NCI-H2227 (cell line): Measurements from ENCODE around the gene CDKN1B.

Experiments
- DNase-seq: peaks from one replicate; lab custom pipeline; 2025; ENCODE audit not compliant: unreplicated experiment; lab: John Stamatoyannopoulos, UW

Gene CDKN1B

DNA sequence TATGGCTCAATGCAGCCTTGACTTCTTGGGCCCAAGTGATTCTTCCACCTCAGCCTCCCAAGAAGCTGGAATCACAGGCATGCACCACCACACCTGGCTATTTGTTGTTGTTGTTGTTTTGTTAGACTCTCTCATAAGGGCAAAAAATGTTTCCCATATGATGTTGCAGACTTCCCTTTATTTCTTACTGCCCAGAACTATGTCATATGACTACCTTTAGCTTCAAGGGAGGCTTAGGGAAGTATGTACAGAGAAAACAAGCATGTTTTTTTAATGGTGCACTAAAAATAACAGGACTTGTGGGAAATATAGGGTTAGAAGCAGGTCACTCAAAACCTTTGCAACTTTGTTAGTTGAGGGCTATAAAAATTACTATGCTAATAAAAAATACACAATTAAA is 16.9 kb upstream of the CDKN1B start:
- no peak for DNase-seq

DNA sequence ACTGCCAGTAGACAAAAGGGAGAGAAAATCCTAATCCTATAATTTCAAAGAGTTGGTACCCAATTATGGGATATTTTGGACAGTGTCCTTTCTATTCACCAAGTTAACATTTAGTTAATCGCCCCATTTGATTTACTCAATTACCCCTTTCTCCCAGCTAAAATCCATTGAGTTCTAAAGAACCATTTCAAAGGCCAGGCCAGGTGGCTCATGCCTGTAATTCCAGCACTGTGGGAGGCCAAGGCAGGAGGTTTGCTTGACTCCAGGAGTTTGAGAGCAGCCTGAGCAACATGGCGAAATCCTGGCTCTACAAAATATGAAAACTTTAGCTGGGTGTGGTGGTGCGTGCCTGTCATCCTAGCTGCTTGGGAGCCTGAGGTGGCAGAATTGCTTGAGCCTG is 15.7 kb upstream of the CDKN1B start:
- DNase-seq, result peak; percentile 68

DNA sequence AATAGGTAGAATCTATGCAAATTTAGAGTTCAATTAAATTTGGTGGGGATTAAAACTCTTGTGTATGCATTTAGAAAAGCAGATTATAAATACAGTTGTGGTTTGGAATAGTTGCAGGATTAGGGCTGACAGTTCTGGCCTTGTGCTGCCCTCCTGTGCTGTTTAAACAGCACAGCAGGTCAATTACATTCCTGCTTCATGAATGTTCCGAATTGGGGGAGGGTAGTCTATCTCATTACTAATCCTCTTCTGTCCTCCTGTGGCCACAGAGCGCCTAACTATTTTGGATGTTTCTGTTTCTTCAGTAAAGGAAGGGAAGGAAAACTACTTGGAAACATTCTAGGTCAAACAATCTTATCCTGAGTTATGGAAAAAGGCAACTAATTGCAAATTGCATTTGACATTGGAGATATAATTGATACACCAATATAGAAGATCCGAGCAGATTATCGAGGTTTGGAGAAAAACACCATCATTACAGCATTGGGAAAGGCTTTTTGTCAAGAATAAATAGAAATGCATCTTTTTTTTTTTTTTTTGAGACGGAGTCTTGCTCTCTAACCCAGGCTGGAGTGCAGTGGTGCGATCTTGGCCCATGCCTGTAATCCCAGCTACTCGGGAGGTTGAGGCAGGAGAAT is 12.5 kb upstream of the CDKN1B start:
- DNase-seq, result peak; percentile 82

DNA sequence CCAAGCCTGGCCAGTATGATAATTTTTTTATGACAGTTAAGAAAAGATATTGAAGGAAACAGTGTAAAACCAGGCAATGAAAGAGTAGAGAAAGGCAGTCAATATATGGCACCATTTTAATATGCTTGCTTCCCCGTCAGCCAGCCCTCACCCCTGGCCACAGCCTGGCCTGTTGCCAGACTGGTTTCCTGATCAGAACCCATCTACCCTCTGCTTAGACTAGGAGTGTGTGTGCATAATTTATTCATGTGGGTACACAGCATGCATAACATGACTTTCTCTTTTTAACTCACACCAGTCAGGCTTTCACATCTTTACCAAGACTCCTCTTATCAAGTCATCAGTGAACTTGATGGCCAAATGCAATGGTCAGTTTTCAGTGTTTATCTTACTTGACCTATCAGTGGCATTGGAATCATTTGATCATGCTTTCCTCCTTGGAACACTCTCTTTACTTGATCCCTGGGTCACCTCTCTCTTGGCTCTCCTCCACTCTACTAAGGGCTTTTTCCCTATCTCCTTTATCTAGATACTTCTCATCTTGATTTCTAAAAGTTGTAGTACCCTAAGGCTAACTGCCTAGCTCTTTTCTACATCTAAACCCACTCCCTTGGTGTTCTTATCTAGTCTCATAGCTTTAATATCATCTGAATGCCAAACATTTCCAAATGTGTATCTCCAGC is 11.2 kb upstream of the CDKN1B start:
- no peak for DNase-seq

- DNase-seq, result no peak
These were observed 3.3 kb upstream of the CDKN1B start for GRCh38 chr12:12713932-12714275.

- DNase-seq, result peak; percentile 67
These were observed 2.7 kb upstream of the CDKN1B start for GRCh38 chr12:12714276-12715021.

DNA sequence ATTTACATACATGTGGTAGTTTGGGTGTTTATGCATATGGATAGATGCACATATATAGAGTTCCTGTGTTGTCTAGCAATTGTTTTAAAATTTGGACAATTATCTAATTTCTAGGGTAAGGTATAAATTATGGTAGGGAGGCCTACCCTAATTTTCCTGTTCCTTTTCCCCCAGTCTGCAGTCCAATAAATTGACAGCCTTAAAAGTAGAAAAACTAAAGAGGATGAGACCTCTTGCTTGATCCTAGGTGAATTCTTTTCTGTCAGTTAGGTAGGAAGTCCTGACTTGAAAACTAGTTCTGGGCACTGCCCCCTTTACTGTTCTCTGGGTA is 2.1 kb upstream of the CDKN1B start:
- DNase-seq, result no peak

- DNase-seq, result no peak
These were observed 1.6 kb upstream of the CDKN1B start for GRCh38 chr12:12715459-12716150.

DNA sequence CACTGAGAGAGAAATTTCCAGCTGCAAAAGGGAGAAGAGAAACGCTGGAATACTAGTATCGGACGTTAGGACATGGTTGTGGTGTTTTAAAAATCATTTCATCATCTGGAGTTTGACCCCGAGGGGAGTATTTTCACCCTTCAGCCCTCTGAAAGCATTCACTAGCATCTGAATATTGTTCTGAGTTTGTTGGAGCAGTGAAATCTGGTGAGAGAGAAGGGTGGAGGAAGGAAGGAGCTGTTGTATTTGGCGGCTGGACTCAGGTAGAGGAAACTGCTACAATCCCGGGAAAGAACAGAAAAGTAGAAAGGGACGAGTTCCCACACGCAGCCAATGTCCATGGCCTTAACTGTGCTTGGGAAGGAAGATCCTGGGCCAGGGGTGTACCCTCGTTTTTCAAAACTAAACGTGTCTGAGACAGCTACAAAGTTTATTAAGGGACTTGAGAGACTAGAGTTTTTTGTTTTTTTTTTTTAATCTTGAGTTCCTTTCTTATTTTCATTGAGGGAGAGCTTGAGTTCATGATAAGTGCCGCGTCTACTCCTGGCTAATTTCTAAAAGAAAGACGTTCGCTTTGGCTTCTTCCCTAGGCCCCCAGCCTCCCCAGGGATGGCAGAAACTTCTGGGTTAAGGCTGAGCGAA is 896 bp upstream of the CDKN1B start:
- no peak for DNase-seq

DNA sequence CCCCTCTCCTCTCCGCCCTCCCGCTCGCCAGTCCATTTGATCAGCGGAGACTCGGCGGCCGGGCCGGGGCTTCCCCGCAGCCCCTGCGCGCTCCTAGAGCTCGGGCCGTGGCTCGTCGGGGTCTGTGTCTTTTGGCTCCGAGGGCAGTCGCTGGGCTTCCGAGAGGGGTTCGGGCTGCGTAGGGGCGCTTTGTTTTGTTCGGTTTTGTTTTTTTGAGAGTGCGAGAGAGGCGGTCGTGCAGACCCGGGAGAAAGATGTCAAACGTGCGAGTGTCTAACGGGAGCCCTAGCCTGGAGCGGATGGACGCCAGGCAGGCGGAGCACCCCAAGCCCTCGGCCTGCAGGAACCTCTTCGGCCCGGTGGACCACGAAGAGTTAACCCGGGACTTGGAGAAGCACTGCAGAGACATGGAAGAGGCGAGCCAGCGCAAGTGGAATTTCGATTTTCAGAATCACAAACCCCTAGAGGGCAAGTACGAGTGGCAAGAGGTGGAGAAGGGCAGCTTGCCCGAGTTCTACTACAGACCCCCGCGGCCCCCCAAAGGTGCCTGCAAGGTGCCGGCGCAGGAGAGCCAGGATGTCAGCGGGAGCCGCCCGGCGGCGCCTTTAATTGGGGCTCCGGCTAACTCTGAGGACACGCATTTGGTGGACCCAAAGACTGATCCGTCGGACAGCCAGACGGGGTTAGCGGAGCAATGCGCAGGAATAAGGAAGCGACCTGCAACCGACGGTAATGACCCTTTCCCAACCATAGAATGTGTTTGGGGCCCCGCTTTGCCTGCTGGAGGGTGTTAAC is 615 bp downstream of the CDKN1B start:
- peak; percentile 29 for DNase-seq

DNA sequence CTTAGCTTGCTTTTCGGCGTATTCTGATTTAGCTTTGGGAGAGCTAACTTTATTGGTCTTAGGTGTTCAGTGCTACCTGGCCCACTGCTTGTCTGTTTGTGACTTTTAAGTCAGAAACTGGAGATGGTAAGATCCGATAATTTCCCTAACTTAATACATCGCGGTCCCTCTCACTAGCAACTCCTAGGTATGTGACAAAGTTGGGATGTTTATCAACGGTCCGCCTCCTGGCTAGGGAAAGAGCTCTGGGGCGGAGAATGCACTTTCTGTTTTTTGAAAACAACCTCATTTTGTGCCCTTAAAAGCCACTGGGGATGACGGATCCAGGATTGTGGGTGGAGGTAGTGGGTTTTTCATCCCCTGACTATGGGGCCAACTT is 1.2 kb downstream of the CDKN1B start:
- DNase-seq, result no peak

DNA sequence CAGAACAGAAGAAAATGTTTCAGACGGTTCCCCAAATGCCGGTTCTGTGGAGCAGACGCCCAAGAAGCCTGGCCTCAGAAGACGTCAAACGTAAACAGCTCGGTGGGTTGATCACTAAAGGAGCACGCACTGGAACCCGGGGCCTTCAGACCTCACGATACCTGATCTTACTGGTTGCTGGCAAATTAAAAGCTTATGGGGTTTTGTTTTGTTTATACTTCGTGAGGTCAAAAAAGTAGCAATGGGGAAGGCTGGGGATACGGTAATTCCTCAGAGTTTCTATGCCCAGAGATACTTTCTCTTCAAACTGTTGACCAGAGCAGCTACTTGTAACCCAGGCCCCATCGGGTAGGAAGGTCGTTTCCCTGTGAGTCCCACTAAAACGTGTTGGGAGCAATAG is 1.7 kb downstream of the CDKN1B start:
- no peak for DNase-seq

GRCh38 chr12:12719496-12719895 is 2.3 kb downstream of the CDKN1B start:
- DNase-seq, result no peak

- no peak for DNase-seq
These were observed 2.9 kb downstream of the CDKN1B start for GRCh38 chr12:12720052-12720451.

DNA sequence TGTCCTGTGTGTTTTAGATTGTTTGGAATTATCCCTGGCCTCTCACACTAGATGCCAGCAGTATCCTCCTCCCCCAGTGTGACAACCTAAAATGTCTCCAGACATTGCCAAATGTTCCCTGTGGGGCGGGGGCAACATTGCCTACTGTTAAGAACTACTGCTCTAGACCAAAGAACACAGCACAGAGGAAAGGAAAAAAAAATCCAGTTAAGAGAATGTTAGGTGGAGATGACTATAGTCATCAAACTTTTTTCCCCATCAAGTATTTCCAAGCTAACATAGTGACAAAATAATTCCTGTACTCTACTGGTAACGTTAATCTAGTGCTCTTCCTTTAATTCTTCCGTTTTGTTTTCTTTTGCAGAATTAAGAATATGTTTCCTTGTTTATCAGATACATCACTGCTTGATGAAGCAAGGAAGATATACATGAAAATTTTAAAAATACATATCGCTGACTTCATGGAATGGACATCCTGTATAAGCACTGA is 3.5 kb downstream of the CDKN1B start:
- DNase-seq, result no peak

DNA sequence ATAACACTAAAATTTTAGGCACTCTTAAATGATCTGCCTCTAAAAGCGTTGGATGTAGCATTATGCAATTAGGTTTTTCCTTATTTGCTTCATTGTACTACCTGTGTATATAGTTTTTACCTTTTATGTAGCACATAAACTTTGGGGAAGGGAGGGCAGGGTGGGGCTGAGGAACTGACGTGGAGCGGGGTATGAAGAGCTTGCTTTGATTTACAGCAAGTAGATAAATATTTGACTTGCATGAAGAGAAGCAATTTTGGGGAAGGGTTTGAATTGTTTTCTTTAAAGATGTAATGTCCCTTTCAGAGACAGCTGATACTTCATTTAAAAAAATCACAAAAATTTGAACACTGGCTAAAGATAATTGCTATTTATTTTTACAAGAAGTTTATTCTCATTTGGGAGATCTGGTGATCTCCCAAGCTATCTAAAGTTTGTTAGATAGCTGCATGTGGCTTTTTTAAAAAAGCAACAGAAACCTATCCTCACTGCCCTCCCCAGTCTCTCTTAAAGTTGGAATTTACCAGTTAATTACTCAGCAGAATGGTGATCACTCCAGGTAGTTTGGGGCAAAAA is 4.1 kb downstream of the CDKN1B start:
- DNase-seq, result no peak

DNA sequence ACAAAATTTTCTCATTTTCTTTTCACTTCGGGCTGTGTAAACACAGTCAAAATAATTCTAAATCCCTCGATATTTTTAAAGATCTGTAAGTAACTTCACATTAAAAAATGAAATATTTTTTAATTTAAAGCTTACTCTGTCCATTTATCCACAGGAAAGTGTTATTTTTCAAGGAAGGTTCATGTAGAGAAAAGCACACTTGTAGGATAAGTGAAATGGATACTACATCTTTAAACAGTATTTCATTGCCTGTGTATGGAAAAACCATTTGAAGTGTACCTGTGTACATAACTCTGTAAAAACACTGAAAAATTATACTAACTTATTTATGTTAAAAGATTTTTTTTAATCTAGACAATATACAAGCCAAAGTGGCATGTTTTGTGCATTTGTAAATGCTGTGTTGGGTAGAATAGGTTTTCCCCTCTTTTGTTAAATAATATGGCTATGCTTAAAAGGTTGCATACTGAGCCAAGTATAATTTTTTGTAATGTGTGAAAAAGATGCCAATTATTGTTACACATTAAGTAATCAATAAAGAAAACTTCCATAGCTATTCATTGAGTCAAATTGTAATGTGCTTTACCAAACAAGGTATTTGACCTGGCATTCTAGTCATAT is 4.8 kb downstream of the CDKN1B start:
- DNase-seq, result no peak

DNA sequence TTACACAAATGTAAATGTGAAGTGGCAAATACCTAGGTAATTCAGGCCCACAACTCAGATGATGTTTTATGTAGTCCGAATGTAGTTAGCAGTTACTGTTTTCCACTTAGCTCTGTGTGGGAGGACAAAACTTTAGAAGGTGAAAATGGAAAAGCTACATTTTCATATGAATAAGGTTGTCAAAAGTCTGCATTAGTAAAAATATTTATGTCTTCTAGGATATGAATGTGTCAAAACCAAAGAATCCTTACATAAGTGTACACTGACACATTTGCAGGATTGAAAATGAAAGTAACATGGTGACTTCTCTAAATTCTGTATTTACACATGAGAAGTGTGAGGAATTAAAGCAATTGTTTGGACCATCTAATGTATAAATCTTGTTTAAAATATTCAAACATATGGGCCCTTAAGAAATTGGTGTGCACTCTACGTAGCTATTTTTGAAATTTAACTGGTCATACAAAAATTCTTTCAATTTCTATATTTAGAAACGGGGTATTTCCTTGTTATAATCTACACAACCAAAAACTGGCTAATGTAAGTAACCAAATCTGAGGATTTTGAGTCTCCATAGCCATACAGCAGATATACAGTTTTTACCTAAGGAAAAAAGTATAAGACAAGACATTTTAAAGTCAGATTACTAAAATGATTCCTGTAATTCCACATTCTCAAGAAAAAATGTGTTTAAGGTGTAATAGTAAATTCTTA is 5.4 kb downstream of the CDKN1B start:
- no peak for DNase-seq

DNA sequence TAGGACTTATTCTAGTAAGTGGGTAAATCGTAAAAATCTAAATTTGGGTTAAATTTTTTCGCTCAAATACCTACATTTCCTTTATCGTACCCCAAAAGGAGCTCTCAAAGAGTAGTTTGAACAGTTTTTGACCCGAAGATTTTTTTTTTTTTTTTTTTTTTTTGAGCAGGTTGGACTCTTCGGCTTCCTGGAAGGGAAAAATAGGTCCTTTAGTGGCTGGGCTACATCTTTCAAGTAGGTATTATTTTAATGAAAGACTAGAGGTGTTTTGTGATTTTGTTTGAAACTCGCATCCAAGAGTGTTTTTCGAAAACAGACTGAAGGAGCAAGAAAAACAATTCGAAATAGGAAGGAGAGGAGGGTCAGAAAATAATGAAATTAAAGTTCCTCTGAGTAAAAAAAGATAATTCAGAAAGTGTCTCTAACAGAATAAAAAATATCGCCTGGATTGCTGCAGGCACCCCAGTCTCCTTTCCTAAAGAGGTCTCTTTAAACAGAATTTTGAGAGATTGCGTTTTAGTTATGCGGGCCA is 6.0 kb downstream of the CDKN1B start:
- no peak for DNase-seq
